ENCODE results near the gene MEF2B. TPM values are rescaled to one million over a fixed set of nuclear protein-coding genes. Genes with fewer than 3 reads are reported as not detected.

The MEF2B gene
- total and polyA plus RNA-seq, 10 of the 15 experiments (the other 5 are each of a cell fraction or from before 2014, with no cell fraction given): 0.09 to 33.0 (median 8.9) TPM

GRCh38 chr19:19155495-19156219 is 14.4 kb downstream of the MEF2B start (continued):
- TF ChIP-seq E2F4 (IDR thresholded peaks at IDR 0.05; ENCODE audit: low read depth, low read length) (no peak), BRCA1 (IDR thresholded peaks at IDR 0.05; ENCODE audit: low read depth, low read length) (no peak), MTA3 (IDR thresholded peaks at IDR 0.05; ENCODE audit: borderline replicate concordance, low read length) (no peak; the same call in 1 of the 2 replicates), BHLHE40 (IDR thresholded peaks at IDR 0.05; ENCODE audit: borderline replicate concordance in 1 of 2, low read depth in 2 of 2, low read length in 1 of 2) (peak; percentile 84 to 90), POU2F2 (IDR thresholded peaks at IDR 0.05; ENCODE audit: borderline replicate concordance, low read depth, low read length) (peak; percentile 95; the same call in 2 of the 3 replicates), ZBTB40 (IDR thresholded peaks at IDR 0.05; ENCODE audit: borderline replicate concordance) (no peak), REST (IDR thresholded peaks at IDR 0.05; ENCODE audit: low read depth, low read length) (no peak), ATF2 (IDR thresholded peaks at IDR 0.05; ENCODE audit: low read length) (peak; percentile 42; the same call in 1 of the 2 replicates), SUPT20H (IDR thresholded peaks at IDR 0.05; ENCODE audit: borderline replicate concordance, control insufficient read depth, low read depth, low read length) (no peak), CTCF (IDR thresholded peaks at IDR 0.05 in 2 of 3, conservative IDR thresholded peaks at IDR 0.05 in 1 of 3; ENCODE audit: control insufficient read depth in 2 of 3, extremely low read depth in 1 of 3, insufficient read depth in 1 of 3, low read depth in 3 of 3, low read length in 3 of 3) (no peak), RUNX3 (IDR thresholded peaks at IDR 0.05; ENCODE audit: low read length) (peak; percentile 78), POLR2A (IDR thresholded peaks at IDR 0.05; ENCODE audit: low read depth, low read length) (peak; percentile 62), TBL1XR1 (IDR thresholded peaks at IDR 0.05; ENCODE audit: low read depth, low read length) (peak; percentile 88; the same call in 1 of the 2 replicates), HDGF (IDR thresholded peaks at IDR 0.05) (peak; percentile 58; the same call in 1 of the 2 replicates), CEBPB (IDR thresholded peaks at IDR 0.05; ENCODE audit: borderline replicate concordance in 1 of 2, low read depth in 2 of 2, low read length in 2 of 2) (no peak)
